ENCODE data around the gene DCST2.

The DCST2 gene

GRCh38 chr1:155016231-155016831, 17.2 kb downstream of the DCST2 start:
- no peak for TF ChIP-seq CTCF (IDR thresholded peaks at IDR 0.05)

GRCh38 chr1:155015527-155016230, 17.9 kb downstream of the DCST2 start:
- TF ChIP-seq CTCF (IDR thresholded peaks at IDR 0.05): no peak

GRCh38 chr1:155014709-155015508, 18.7 kb downstream of the DCST2 start:
- no peak for TF ChIP-seq CTCF (IDR thresholded peaks at IDR 0.05)

GRCh38 chr1:155013632-155014031, 19.9 kb downstream of the DCST2 start:
- no peak for TF ChIP-seq CTCF (IDR thresholded peaks at IDR 0.05)

GRCh38 chr1:155012776-155013602, 20.6 kb downstream of the DCST2 start:
- no peak for TF ChIP-seq CTCF (IDR thresholded peaks at IDR 0.05)

- no peak for TF ChIP-seq CTCF (IDR thresholded peaks at IDR 0.05)
These were observed 21.5 kb downstream of the DCST2 start for GRCh38 chr1:155012026-155012546.

Data from LNCAP (cell line).